K562 (cell line): Measurements from ENCODE around the gene PIP5K1B. TPM values are rescaled to one million over a fixed set of nuclear protein-coding genes. Genes with fewer than 3 reads are reported as not detected.

ENCODE experiments used
- ILF3 ChIP-seq: fragments of 450-650 bp; IDR thresholded peaks from 2 replicates; pipeline ENCODE4 v1.6.1; 2018; ENCODE audit warnings: antibody characterized with exemption, mild to moderate bottlenecking, moderate library complexity, borderline replicate concordance
- RFX7 ChIP-seq: fragments of 250-450 bp; sonication (Bioruptor Pico); IDR thresholded peaks from 2 replicates; pipeline ENCODE4 v1.5.1; 2021; ENCODE audit warnings: mild to moderate bottlenecking
- RNF219 ChIP-seq: fragments of 250-450 bp; sonication (Bioruptor Pico); IDR thresholded peaks from 2 replicates; pipeline ENCODE4 v1.5.0; 2022; ENCODE audit warnings: mild to moderate bottlenecking
- TEAD2 ChIP-seq: fragments of 450-650 bp; IDR thresholded peaks from 2 replicates; pipeline ENCODE4 v1.6.1; 2016; ENCODE audit warnings: missing genetic modification characterization, control low read depth, missing compliant biosample characterization
- ZBTB26 ChIP-seq: fragments of 450-650 bp; formaldehyde crosslinking; IDR thresholded peaks from 2 replicates; pipeline ENCODE4 v1.4.0; 2022; ENCODE audit warnings: missing genetic modification characterization
- ZC3H4 ChIP-seq: sonication (generic); formaldehyde crosslinking; IDR thresholded peaks from 2 replicates; pipeline ENCODE4 v1.9.0; 2021; ENCODE audit warnings: missing genetic modification reagents, borderline replicate concordance
- polyA plus RNA-seq, 8 experiments: library from polyadenylated mRNA; depleted of rRNA in 4 of 8; stranded (reverse) in 5 of 8; unstranded in 3 of 8; fragments of >200 nt; fragmentation: Nextera tagmentation in 2 of 8; fragmentation: Illumina TruSeq in 1 of 8; extraction: Ambion mirVana in 2 of 8; extraction: Trizol in 1 of 8; gene quantifications; 2 replicates each; pipeline versions ENCODE4 v1.2.1 to v1.2.3, GENCODE V29; 2011 to 2014; ENCODE audit warnings: inconsistent platforms in 1 of 8, missing spikeins in 1 of 8
- total RNA-seq, 7 experiments: library from RNA; depleted of rRNA in 6 of 7; stranded (reverse); fragments of >200 nt in 6 of 7; fragmentation: Illumina TruSeq in 2 of 7; extraction: Trizol in 2 of 7; gene quantifications; 2 replicates each; pipeline versions ENCODE4 v1.2.1 to v1.2.3, GENCODE V29; 2011 to 2021; ENCODE audit warnings: low replicate concordance in 1 of 7
- TF ChIP-seq, protein P1 (sequence below): fragments of 450-650 bp; formaldehyde crosslinking; IDR thresholded peaks from 2 replicates; pipeline ENCODE4 v1.4.0; 2020; ENCODE audit warnings: mild to moderate bottlenecking, moderate library complexity

Gene PIP5K1B
- total and polyA plus RNA-seq, 9 of the 15 experiments (the other 6 are each of a cell fraction or from before 2014, with no cell fraction given): 3.1 to 12.9 (median 7.4) TPM

- TF ChIP-seq RNF219 (CRISPR knock-in tag) (no peak), TEAD2 (tag) (no peak), ILF3 (no peak), RFX7 (CRISPR knock-in tag) (no peak), ZC3H4 (CRISPR knock-in tag) (no peak), ZBTB26 (CRISPR knock-in tag) (no peak)
- TF ChIP-seq, protein P1, sequence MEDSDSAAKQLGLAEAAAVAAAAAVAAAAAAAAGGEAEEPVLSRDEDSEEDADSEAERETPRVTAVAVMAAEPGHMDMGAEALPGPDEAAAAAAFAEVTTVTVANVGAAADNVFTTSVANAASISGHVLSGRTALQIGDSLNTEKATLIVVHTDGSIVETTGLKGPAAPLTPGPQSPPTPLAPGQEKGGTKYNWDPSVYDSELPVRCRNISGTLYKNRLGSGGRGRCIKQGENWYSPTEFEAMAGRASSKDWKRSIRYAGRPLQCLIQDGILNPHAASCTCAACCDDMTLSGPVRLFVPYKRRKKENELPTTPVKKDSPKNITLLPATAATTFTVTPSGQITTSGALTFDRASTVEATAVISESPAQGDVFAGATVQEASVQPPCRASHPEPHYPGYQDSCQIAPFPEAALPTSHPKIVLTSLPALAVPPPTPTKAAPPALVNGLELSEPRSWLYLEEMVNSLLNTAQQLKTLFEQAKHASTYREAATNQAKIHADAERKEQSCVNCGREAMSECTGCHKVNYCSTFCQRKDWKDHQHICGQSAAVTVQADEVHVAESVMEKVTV (CRISPR knock-in tag): no peak
Observed at GRCh38 chr9:68859347-68859746, 154.3 kb downstream of the PIP5K1B start (continued).
